OCI-M2 (cell line): Measurements from ENCODE around the gene TRAF2.
"Not testable (repeated sequence)": the region's sequence is repeated elsewhere in the genome, so short reads cannot be mapped to it uniquely, and the experiment has no call there.

Experiments used
- DNase-seq: peaks from one replicate; lab custom pipeline; 2025; ENCODE audit not compliant: unreplicated experiment; lab: John Stamatoyannopoulos, UW

Gene TRAF2

GRCh38 chr9:136856541-136857141, 29.7 kb upstream of the TRAF2 start:
- no peak for DNase-seq

DNA sequence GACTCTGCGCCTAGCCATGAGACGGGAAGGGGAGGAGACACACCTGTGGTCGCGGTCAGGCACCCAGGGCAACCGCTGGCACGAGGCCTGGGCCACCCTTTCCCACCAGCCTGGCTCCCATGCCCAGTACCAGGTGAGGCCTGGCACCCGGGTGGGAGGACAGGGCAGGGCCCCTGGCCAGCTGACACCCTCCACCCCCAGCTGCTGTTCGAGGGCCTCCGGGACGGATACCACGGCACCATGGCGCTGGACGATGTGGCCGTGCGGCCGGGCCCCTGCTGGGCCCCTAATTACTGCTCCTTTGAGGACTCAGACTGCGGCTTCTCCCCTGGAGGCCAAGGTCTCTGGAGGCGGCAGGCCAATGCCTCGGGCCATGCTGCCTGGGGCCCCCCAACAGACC, 29.1 kb upstream of the TRAF2 start:
- DNase-seq = no peak

DNA sequence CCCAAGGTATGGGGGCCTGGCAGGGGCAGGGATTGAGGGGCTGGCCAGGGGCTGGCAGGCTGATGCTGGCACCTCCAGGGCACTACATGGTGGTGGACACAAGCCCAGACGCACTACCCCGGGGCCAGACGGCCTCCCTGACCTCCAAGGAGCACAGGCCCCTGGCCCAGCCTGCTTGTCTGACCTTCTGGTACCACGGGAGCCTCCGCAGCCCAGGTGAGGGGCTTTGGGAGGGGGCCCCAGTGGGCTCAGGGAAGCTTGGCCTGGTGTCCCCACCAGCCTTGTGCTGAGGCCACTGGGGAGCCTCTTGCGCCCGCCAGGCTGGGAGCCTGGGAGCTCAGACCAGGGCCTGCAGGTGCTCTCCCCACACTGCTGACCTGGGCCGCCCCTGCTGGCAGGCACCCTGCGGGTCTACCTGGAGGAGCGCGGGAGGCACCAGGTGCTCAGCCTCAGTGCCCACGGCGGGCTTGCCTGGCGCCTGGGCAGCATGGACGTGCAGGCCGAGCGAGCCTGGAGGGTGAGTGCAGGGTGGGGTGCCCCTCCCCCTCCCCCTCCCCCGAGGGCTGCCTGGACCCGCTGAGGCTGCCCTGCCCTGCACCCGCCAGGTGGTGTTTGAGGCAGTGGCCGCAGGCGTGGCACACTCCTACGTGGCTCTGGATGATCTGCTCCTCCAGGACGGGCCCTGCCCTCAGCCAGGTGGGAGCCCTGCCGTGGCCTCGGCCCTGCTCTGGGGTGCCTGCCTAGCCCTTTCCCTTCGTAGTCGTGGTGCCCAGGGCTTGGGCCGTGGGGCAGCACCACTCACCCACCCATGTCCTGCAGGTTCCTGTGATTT, 28.5 kb upstream of the TRAF2 start:
- DNase-seq = no peak

GRCh38 chr9:136858452-136858843, 27.9 kb upstream of the TRAF2 start:
- no peak for DNase-seq

- no peak for DNase-seq
These were observed 27.2 kb upstream of the TRAF2 start for GRCh38 chr9:136858844-136859757.

DNA sequence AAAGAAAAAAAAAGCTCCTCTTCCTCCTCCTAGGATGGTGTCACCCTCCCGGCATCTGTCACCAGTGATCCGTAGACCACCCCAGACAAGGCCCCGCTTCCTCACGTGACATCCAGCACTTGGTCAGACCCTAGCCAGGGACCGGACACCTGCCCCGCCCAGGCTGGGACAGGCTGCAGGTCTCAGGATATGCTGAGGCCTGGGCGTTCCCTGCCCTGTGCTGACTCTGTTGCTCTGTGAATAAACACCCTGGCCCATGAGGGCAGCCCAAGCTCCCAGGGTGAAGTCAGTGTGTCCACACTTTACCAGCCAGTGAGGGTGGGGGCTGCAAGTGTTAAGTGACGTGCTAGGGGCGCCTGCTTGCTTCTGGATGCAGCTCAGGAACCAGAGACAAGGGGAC, 25.8 kb upstream of the TRAF2 start:
- no peak for DNase-seq

- no peak for DNase-seq
These were observed 25.1 kb upstream of the TRAF2 start for GRCh38 chr9:136860933-136861873.

DNA sequence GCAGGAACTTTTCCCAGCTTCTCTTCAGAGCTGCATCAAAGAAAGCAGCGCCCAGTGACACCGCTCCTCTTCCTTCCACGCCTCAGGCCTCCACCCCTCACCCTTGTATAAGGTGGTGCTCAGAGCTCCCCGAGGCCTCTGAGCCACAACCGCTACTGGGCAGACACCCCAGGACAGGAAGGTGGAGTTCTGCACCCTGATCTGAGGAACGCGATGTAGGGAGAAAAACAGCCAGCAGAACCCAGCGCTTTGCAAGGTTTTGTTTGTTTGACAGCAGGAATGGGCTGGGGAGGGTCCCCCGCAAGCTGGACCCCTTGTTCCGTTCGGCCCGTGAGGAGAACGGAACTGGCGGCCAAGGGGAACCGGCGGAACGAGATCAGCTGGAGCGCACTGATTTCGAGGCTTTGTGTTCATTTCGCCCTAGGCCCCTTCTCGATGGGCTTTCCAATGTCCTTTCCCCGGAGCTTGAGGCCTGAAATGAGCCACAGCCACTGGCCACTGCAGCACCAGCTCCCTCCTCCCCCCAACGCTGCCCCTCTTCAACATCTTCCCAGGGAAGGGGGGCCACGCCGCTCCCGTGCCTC, 24.4 kb upstream of the TRAF2 start:
- no peak for DNase-seq

DNA sequence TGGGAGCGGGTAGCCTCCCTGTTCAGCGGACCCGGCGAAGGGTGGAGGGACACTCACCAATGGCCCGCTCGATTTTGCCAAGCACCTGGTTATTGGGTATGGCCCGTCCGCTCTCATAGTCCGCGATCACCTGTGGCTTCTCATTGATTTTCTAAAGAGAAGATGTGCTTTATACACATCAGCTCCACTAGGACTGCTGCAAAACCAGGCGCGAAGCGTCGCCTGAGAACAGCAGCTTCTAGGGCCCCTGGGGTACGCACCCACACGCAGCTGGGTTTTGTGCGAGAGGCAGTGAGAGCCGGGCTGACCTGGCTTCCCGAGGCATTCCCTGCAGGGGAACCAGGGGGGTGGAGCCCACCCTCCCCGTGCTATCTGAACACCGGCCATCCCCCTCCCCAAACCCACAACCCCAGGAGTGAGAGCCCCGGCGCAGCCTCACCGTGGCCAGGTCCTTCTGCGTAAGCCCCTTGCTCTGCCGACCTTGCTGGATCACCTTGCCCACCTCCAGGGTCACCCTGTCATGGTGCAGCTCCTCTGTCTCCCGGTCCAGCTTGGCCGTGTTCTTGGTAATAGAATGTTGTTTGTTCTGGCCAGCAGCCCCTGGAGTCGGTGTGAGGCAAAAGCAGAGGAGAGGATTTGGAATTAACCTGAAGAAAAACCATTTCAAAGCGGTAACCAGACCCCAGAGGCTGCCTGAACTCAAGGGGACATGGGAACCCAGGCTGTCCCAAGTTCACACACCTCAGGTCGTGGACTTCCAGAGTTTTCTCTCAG, 23.3 kb upstream of the TRAF2 start:
- DNase-seq = no peak

GRCh38 chr9:136863623-136864273, 22.6 kb upstream of the TRAF2 start:
- DNase-seq = no peak

- DNase-seq = no peak
These were observed 21.1 kb upstream of the TRAF2 start for GRCh38 chr9:136865041-136865767.

- DNase-seq = no peak
These were observed 20.6 kb upstream of the TRAF2 start for GRCh38 chr9:136865768-136866103.

GRCh38 chr9:136866898-136867421, 19.4 kb upstream of the TRAF2 start:
- not testable (repeated sequence) for DNase-seq

- no peak for DNase-seq
These were observed 18.8 kb upstream of the TRAF2 start for GRCh38 chr9:136867480-136867879.

- no peak for DNase-seq
These were observed 18.4 kb upstream of the TRAF2 start for GRCh38 chr9:136867917-136868316.

- DNase-seq = no peak
These were observed 17.7 kb upstream of the TRAF2 start for GRCh38 chr9:136868644-136869043.

GRCh38 chr9:136869611-136870010, 16.7 kb upstream of the TRAF2 start:
- not testable (repeated sequence) for DNase-seq

- DNase-seq = no peak
These were observed 11.2 kb upstream of the TRAF2 start for GRCh38 chr9:136875155-136875554.
